ENCODE data around the gene LYRM1. TPM values are rescaled to one million over a fixed set of nuclear protein-coding genes. Genes with fewer than 3 reads are reported as not detected.

The LYRM1 gene
- total and polyA plus RNA-seq, 2 of the 8 experiments (the other 6 are each of a cell fraction or from before 2014, with no cell fraction given): 11.6 to 13.4 TPM

GRCh38 chr16:20900299-20901067 lies at the start of gene LYRM1, which contains the start of gene DCUN1D3 (continued):
- TF ChIP-seq EGR1 (IDR thresholded peaks at IDR 0.05; ENCODE audit: borderline replicate concordance, low read depth, low read length) (peak; percentile 69; the same call in 1 of the 2 replicates), RNF2 (IDR thresholded peaks at IDR 0.05; ENCODE audit: borderline replicate concordance, low read depth, low read length, missing control alignments, poor library complexity, severe bottlenecking) (no peak), FOSL1 (IDR thresholded peaks at IDR 0.05; ENCODE audit: insufficient read depth, low read depth, low read length) (no peak), KDM4A (IDR thresholded peaks at IDR 0.05; ENCODE audit: low read depth, low read length, severe bottlenecking) (no peak), ATF2 (IDR thresholded peaks at IDR 0.05; ENCODE audit: low read length) (peak; percentile 53; the same call in 1 of the 2 replicates), CHD1 (IDR thresholded peaks at IDR 0.05; ENCODE audit: low read depth, low read length) (peak; percentile 92), USF2 (IDR thresholded peaks at IDR 0.05; ENCODE audit: low read length) (no peak), JUN (IDR thresholded peaks at IDR 0.05; ENCODE audit: low read depth, low read length) (no peak)
- TF ChIP-seq, protein P1, sequence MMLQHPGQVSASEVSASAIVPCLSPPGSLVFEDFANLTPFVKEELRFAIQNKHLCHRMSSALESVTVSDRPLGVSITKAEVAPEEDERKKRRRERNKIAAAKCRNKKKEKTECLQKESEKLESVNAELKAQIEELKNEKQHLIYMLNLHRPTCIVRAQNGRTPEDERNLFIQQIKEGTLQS (IDR thresholded peaks at IDR 0.05; ENCODE audit: insufficient read depth, low read depth, low read length): peak; percentile 68; the same call in 1 of the 2 replicates
